ENCODE results near the gene PCDHGC5. TPM values are rescaled to one million over a fixed set of nuclear protein-coding genes. Genes with fewer than 3 reads are reported as not detected.

PCDHGC5 gene
- total and polyA plus RNA-seq, 2 donors (not counting 3 experiments of a cell fraction or from before 2014, with no cell fraction given) = 0.21 to 1.2 TPM

GRCh38 chr5:141529873-141530272, 41.0 kb downstream of the PCDHGC5 start:
- Histone ChIP-seq H3K79me2 (ENCODE audit: control insufficient read depth, insufficient read depth, low read length) (no peaks in the 10 kb centered on the region), H3K9me3 (replicated peaks; ENCODE audit: control insufficient read depth, insufficient read depth, low read length) (no peaks in the 10 kb centered on the region), H3K27me3 (ENCODE audit: control insufficient read depth in 2 of 2, insufficient read depth in 2 of 2, low read length in 2 of 2) (no peaks in the 10 kb centered on the region), H3K4me3 (replicated peaks in 1 of 3; ENCODE audit: insufficient read depth in 1 of 3, low read depth in 1 of 3, low read length in 3 of 3) (no peak overlapping the region), H3K4me2 (ENCODE audit: insufficient read depth, low read length) (no peak overlapping the region), H3K9ac (replicated peaks; ENCODE audit: extremely low read depth, insufficient read depth, low read length) (no peak overlapping the region), H3K9me1 (replicated peaks; ENCODE audit: control insufficient read depth, extremely low read depth, insufficient read depth, low read length) (no peaks in the 10 kb centered on the region), H4K20me1 (replicated peaks; ENCODE audit: control insufficient read depth, extremely low read depth, insufficient read depth, low read length) (no peaks in the 10 kb centered on the region), H3K4me1 (ENCODE audit: control insufficient read depth, extremely low read depth, insufficient read depth, low read length) (peaks cover 5% of the 10 kb centered on the region), H3K36me3 (ENCODE audit: control insufficient read depth in 2 of 2, extremely low read depth in 1 of 2, insufficient read depth in 2 of 2, low read length in 2 of 2) (peaks cover 4 to 16% of the 10 kb centered on the region in 2 experiments), H2AFZ (ENCODE audit: low read depth, low read length) (no peak overlapping the region), H3K27ac (ENCODE audit: insufficient read depth, low read depth, low read length) (no peak overlapping the region)
- POLR2A ChIA-PET = no interaction called here
- dilution Hi-C loops (cut with MboI; ENCODE audit: extremely low pct_ligation_motif_present, low sequenced_read_pairs) (no loop called here), intact Hi-C loops (cut with micrococcal nuclease) (no loop called here)
- no peak for TF ChIP-seq FOS (IDR thresholded peaks at IDR 0.05; ENCODE audit: borderline replicate concordance, insufficient read depth, low read length)
- TF ChIP-seq, protein P1, sequence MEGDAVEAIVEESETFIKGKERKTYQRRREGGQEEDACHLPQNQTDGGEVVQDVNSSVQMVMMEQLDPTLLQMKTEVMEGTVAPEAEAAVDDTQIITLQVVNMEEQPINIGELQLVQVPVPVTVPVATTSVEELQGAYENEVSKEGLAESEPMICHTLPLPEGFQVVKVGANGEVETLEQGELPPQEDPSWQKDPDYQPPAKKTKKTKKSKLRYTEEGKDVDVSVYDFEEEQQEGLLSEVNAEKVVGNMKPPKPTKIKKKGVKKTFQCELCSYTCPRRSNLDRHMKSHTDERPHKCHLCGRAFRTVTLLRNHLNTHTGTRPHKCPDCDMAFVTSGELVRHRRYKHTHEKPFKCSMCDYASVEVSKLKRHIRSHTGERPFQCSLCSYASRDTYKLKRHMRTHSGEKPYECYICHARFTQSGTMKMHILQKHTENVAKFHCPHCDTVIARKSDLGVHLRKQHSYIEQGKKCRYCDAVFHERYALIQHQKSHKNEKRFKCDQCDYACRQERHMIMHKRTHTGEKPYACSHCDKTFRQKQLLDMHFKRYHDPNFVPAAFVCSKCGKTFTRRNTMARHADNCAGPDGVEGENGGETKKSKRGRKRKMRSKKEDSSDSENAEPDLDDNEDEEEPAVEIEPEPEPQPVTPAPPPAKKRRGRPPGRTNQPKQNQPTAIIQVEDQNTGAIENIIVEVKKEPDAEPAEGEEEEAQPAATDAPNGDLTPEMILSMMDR (IDR thresholded peaks at IDR 0.05; ENCODE audit: extremely low read depth in 1 of 2, insufficient read depth in 1 of 2, low read depth in 1 of 2, low read length in 2 of 2) = no peak
- TF ChIP-seq MYC (IDR thresholded peaks at IDR 0.05; ENCODE audit: low read depth, low read length) = no peak
- TF ChIP-seq GATA2 (IDR thresholded peaks at IDR 0.05; ENCODE audit: insufficient read depth, insufficient read length, low read depth, low read length) = no peak
- TF ChIP-seq POLR2A (IDR thresholded peaks at IDR 0.05; ENCODE audit: low read depth, low read length) = no peak
- TF ChIP-seq JUN (IDR thresholded peaks at IDR 0.05; ENCODE audit: borderline replicate concordance, insufficient read depth, insufficient read length, low read depth) = no peak
- TF ChIP-seq, protein P2, sequence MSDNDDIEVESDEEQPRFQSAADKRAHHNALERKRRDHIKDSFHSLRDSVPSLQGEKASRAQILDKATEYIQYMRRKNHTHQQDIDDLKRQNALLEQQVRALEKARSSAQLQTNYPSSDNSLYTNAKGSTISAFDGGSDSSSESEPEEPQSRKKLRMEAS (IDR thresholded peaks at IDR 0.05; ENCODE audit: insufficient read depth, insufficient read length) = no peak
- no peak for TF ChIP-seq POLR2AphosphoS5 (IDR thresholded peaks at IDR 0.05; ENCODE audit: insufficient read depth, low read depth, low read length)
- no peak for TF ChIP-seq EZH2 (IDR thresholded peaks at IDR 0.05; ENCODE audit: borderline replicate concordance, low read depth, low read length, severe bottlenecking)
- DNase-seq (ENCODE audit: low read depth, low spot score) (no peak), FAIRE-seq (no peak)
- CTCF ChIA-PET = interaction anchor here (10.9 kb wide), 1 partner anchor 100 kb away, joined by 308 read pairs; the partner anchor contains the start of gene PCDHGA12
- no TSS peak for BruUV-seq (replicated peaks)
